Suppressor macrophage treated with lipopolysaccharide for 4 hours (primary cell): ENCODE data around the gene MAP3K10.
"Not testable (repeated sequence)": the region's sequence is repeated elsewhere in the genome, so short reads cannot be mapped to it uniquely, and the experiment has no call there.

Experiments used
- DNase-seq: peaks from one replicate; pipeline ENCODE4 v3.0.0-alpha.2; 2020

Gene MAP3K10

DNA sequence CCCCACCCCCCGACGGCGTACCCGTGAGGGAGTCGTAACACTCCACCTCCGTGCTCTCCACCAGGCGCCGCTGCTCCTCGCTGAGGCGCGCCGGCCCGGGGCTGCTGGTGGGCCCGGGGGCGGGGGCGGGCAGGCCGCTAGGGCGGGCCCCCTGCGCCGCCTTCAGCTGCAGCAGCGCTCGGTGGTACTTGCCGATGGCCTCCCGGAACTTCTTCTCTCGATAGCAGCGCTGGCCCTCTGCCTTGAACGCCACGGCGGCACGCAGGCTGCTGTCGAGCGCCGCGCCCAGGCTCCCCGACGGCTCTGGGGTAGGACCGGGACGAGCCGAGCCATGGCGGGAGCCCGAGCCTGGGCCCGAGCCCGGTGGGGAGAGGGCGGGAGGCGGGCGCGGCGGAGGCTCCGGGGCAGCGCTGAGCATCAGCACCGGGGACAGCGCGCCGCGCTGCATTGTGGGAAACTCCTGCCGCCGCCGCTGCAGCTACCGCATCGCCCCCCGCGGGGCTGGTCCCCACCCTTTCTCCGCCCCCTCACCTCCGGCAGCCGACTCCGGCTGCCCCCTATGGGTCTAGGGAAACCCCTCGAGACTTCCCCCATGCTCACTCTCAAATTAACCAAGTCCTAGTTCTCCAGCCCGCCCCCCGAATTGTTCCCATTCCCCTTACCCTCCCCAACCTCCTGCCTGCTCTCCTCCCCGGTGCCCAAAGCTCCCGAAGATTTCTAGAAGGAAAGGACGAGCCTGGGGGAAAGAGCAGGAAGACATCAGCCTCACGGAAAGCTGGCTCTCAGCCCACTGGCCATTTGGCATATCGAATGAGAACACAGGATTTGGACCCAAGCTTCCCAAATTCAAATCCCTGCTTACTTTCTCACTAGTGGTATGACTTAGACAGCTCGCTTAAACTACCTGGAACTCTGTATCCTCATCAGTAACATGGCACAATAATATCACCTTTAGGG is 27.0 kb downstream of the MAP3K10 start, which contains the start of gene TTC9B:
Gene TTC9B (minus strand): TSS at position 451 of the 957 bp plus-strand sequence. CDS start 3 bp downstream, at position 448.
- DNase-seq = peak; percentile 16

DNA sequence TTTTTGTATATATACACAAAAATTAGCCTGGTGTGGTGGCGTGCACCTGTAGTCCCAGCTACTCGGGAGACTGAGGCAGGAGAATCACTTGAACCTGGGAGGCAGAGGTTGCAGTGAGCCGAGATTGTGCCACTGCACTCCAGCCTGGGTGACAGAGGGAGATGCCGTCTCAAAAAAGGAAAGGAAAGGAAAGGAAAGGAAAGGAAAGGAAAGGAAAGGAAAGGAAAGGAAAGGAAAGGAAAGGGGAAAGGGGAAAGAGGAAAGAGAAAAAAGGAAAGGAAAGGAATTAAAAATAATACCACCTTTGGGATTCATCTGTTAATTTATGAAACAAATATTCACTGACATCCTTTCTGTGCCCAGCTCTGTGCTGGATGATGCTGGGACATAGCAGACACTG is 27.8 kb downstream of the MAP3K10 start:
- not testable (repeated sequence) for DNase-seq

DNA sequence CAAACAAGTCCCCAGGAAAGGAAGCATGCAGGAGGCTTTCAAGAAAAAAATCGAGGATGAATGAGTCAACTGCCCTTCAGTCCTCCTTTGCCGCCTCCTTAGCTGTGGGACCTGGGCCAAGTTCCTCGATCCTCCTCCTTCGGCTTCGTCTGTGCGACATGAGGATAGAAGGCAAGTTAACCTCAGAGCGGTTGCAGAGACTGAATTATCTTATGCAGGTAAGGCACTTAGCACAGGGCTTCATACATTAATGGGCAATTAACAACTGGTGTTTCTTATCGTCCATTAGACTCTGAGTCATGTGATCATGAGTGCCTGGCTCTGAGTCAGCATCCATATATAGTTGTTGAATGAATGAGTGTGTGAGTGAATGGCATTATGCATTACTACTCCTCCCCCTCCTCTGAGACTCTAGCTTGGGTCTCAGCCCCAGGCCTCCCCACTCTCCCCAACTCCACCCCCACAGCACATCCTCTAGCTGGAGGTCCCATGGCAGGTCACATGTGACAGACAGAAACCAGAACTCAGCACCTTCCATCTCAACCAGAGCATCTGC is 28.6 kb downstream of the MAP3K10 start:
- DNase-seq = peak; percentile 76

DNA sequence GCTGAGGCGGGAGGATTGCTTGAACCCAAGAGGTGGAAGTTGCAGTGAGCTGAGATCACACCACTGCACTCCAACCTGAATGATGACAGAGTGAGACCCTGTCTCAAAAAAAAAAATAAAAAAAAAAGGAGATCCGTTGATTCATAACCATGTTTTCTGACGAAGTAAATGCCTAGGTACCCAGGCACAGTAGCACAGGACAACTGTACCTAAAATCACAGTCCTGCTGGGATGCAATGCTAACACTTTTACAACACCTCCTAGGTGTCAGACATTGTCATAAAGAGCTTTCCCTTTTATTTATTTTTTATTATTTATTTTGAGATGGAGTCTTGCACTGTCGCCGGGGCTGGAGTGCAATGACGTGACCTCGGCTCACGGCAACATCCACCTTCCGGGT is 29.4 kb downstream of the MAP3K10 start:
- DNase-seq = no peak

DNA sequence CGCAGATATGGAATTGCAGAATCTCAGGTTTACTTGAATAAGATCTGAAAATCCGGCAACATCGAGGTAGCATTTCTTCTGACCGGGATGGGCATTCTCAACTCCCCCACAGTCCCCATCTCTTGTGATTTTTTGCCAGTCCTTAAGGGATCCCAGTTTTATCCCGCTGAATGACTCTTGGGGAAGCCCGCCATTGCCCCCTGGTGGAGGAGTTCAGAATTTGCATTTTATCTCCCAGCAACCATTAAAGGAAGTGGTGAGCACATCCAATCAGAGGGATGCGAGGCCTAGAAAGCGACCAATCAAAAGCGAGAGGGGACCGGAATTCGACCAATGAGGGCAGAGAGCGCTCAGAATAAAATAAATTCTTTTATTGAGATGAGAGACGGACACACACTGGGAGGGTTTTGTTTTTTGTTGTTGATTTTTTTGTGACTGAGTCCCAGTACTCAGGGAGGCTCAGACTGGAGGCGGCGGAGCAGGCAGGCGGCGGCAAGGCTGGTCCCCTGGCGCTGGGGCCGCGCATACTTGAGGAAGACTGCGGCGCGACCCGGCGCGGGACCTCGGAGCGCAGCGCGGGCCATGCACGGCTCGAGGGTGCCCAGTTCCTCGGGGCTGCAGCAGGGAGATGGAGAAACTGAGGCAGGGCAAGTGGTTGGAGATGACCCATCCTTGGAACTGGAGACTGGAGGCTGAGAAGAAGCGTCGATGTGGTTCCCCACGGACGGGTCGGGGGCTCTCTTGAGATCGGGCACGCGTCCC is 30.8 kb downstream of the MAP3K10 start:
- DNase-seq = peak; percentile 93

DNA sequence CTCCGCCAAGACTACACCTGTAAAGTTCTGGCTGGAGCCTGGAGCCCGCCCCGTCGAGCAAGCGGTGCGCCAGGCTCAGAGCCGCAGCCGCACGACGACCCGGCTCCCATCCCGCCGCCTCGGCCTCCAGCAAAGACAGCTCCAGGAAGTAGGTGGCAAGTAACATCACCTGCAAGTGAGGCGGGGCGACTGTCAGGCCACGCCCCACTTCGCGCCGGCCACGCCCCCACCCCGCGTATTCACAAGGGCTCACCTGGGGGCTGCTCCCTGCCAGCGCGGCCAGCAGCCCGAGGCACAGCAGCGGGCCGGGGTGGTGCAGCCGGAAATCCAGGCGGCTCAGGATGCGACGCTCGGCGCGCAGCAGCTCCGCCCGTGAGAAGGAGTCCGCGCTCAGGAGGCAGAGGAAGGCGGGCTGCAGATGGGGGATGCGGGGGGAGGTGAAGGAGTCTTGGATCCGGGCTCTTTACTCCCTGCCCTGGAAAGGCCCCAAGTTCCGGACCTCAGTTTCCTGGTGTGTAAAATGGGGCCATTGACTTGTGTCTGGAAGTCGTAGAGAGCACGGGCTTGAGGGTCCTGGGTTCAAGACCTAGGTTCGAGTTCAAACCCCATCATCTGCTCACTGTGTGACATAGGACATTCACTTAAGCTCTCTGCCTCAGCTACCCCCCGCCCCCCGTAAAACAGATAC is 32.1 kb downstream of the MAP3K10 start:
- DNase-seq = no peak

GRCh38 chr19:40224342-40225150 is 33.3 kb downstream of the MAP3K10 start:
- DNase-seq = no peak

DNA sequence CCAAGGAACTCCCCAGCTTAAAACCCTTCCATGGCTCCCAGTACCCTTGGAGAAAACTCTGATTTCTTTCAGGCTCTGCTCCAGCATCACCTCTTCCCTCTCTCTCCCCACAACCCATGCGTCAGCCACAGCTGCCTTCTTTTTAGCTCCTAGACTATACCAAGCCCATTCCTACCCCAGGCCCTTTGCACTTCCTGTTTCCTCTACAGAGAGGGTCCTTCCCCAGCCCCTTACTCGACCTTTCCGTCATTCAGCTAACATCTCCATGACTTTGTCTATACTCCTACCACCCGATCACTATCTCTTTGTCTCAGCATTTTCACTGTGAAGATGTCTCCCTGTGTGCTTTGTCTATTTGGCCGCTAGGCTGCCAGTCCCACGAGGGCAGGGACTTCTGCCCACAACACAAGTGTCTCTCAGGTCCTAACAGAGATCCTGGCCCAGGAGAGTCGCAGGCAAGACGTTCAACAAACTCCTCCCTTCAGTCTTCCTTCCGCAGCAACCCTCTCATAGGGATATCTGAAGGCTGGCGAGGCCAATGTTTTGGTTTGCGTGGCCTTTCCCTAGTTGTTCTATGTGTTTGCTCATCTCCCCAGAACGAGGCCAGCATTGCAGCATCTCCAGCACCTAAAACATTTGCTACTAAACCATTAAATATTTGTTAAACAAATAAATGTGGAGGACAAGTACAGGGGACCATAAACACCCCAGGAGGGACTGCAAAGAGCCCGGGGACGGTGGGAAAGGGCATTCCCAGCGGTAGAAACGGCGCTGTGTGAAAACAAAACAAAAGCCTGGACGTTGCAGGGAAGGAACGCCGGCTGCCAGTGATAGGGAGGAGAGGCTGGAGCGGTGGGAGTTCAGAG is 34.4 kb downstream of the MAP3K10 start:
- DNase-seq = no peak

- DNase-seq = no peak
Measured at GRCh38 chr19:40228346-40228745, 37.1 kb downstream of the MAP3K10 start.

GRCh38 chr19:40228863-40229262 is 37.6 kb downstream of the MAP3K10 start:
- no peak for DNase-seq

- no peak for DNase-seq
Measured at GRCh38 chr19:40229484-40229883, 38.3 kb downstream of the MAP3K10 start.

GRCh38 chr19:40229926-40230417 is 38.7 kb downstream of the MAP3K10 start:
- no peak for DNase-seq

DNA sequence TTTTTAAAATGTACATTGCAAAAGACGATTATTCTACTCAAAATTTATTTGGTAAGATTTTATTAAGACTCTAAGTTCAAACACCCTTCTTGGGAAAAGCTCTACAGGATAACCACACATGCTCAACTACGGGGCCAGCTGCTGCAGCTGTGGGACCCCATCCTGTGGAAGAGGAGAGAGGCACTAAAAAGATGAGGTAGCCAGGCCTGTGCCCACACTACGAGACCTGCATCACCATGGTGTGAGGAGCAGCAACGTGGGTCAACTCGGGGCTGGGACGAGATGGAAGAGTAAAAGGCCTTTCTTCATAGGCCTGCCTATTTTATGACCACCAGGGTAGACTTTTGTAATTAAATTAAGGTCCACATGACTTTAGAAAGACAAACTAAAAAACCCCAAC is 39.8 kb downstream of the MAP3K10 start:
- DNase-seq = no peak

GRCh38 chr19:40231544-40232424 is 40.6 kb downstream of the MAP3K10 start:
- DNase-seq = no peak

DNA sequence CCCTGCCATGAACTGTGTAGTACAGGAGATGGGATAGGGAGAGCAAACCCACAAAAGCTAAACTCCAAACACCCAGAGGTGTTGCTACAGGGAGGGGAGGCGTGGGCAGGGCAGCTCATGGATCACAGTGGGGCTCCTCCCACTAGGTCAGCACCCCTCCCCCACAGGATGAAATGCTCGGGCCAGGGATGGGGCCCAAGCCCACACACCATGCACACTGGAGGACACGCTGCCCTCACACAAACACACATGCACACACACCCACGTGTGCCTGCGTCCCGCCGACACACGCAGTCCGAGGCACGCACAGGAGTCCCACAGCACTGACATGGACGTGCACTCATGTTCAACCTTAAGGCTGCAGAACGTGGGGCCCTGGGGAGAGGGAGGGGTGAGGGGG is 41.3 kb downstream of the MAP3K10 start:
- no peak for DNase-seq

- no peak for DNase-seq
Measured at GRCh38 chr19:40232949-40233810, 42.0 kb downstream of the MAP3K10 start.

DNA sequence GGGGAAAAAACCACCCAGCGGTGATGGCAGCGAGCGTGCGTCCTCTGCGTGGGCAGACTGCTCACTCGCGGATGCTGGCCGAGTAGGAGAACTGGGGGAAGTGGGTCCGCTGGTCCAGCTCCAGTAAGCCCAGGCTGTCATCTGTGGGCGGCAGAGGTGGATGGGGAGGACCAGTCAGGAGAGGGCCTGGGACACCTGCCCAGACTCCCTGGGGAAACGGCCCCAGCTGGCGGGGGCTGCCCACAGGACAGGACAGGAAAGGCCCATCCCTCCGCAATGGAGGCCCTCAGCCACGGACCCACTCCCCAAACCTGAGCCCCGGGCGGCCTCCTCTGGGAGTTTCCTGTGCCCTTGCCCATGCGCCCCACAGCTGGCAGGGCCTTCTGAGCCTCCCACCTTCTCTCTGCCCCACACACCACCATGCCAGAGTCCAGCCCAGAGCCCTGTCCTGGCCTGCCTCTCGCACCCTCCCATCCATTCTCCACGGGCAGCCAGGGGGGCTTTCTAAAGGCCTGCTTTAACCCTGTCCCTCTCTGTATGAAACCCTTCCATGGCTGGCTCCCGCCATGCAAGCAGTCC is 42.7 kb downstream of the MAP3K10 start:
- no peak for DNase-seq
